ENCODE data around the gene PHACTR1. TPM values are rescaled to one million over a fixed set of nuclear protein-coding genes. Genes with fewer than 3 reads are reported as not detected.

PHACTR1 gene
- total and polyA plus RNA-seq, 9 of the 15 experiments (the other 6 are each of a cell fraction or from before 2014, with no cell fraction given), result 11.5 to 32.6 (median 22.0) TPM

- peak in 2 of 3 experiments; percentile 17 to 56 for TF ChIP-seq YY1 (IDR thresholded peaks at IDR 0.05; ENCODE audit: borderline replicate concordance in 1 of 3, control insufficient read depth in 1 of 3, extremely low read depth in 1 of 3, insufficient read depth in 3 of 3, insufficient read length in 1 of 3, insufficient replicate concordance in 2 of 3, low read depth in 1 of 3, low read length in 2 of 3)
- TF ChIP-seq KDM1A (IDR thresholded peaks at IDR 0.05), result peak; percentile 35 to 45; a peak in 2 of 4 replicates
- TF ChIP-seq CGGBP1 (CRISPR knock-in tag; IDR thresholded peaks at IDR 0.05), result peak; percentile 34
- no peak for TF ChIP-seq LEF1 (IDR thresholded peaks at IDR 0.05)
- TF ChIP-seq SPI1 (IDR thresholded peaks at IDR 0.05; ENCODE audit: borderline replicate concordance, low read depth, low read length), result no peak
- TF ChIP-seq NBN (IDR thresholded peaks at IDR 0.05; ENCODE audit: low read depth), result no peak
- no peak for TF ChIP-seq ZKSCAN3 (CRISPR knock-in tag; IDR thresholded peaks at IDR 0.05)
- peak; percentile 79 for TF ChIP-seq SIN3B (IDR thresholded peaks at IDR 0.05; ENCODE audit: low read depth)
- TF ChIP-seq ZBTB11 (CRISPR knock-in tag; IDR thresholded peaks at IDR 0.05), result peak in 1 of 3 experiments; percentile 72; a peak in 2 of 6 replicates
- no peak for TF ChIP-seq ZNF263 (CRISPR knock-in tag; IDR thresholded peaks at IDR 0.05; ENCODE audit: borderline replicate concordance)
- no peak for TF ChIP-seq RAD51 (IDR thresholded peaks at IDR 0.05; ENCODE audit: borderline replicate concordance, low read depth)
- TF ChIP-seq KAT2B (IDR thresholded peaks at IDR 0.05; ENCODE audit: low read depth, low read length), result no peak
- TF ChIP-seq ZNF586 (CRISPR knock-in tag; conservative IDR thresholded peaks at IDR 0.05), result no peak
- TF ChIP-seq CREB3L1 (IDR thresholded peaks at IDR 0.05; ENCODE audit: borderline replicate concordance, low read depth), result no peak
Measured at GRCh38 chr6:13328076-13328874, 611.7 kb downstream of the PHACTR1 start, which contains the start of gene TBC1D7 (continued).
